Activated CD8-positive, alpha-beta memory T cell treated with anti-CD3 and anti-CD28 coated beads, Interleukin-2, amount 50 U/mL, for 1 hour (primary cell): ENCODE results near the gene RSAD2.
"Not testable (repeated sequence)": the region's sequence is repeated elsewhere in the genome, so short reads cannot be mapped to it uniquely, and the experiment has no call there.

Source experiments
- DNase-seq: peaks from one replicate; pipeline ENCODE4 v3.0.0-alpha.2; 2020; ENCODE audit errors: extremely low read depth

The RSAD2 gene, protein sequence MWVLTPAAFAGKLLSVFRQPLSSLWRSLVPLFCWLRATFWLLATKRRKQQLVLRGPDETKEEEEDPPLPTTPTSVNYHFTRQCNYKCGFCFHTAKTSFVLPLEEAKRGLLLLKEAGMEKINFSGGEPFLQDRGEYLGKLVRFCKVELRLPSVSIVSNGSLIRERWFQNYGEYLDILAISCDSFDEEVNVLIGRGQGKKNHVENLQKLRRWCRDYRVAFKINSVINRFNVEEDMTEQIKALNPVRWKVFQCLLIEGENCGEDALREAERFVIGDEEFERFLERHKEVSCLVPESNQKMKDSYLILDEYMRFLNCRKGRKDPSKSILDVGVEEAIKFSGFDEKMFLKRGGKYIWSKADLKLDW

DNA sequence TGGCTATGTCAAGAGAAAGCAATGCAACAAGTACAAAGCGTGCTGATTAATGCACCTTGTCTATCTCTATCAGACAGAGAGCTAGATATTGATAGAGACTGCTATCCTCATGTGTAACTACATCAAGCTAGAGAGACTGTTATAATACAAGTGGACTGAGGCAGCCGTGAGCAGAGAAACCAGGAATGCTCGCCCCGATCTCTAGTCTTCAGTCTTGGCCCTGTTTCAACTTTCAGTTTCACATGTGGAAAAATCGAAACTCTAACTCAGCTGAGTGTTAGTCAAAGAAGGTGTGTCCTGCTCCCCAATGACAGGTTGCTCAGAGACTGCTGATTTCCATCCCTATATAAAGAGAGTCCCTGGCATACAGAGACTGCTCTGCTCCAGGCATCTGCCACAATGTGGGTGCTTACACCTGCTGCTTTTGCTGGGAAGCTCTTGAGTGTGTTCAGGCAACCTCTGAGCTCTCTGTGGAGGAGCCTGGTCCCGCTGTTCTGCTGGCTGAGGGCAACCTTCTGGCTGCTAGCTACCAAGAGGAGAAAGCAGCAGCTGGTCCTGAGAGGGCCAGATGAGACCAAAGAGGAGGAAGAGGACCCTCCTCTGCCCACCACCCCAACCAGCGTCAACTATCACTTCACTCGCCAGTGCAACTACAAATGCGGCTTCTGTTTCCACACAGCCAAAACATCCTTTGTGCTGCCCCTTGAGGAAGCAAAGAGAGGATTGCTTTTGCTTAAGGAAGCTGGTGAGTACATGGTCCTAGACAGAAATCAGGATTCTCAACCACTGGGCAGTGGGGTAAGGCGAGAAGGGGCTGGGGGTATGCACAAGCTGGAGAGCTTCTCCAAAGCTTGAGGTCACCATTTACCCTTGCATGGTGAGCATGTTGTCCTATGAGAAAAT, at the start of gene RSAD2:
RSAD2 (plus strand) TSS at position 376 of the 903 bp plus-strand sequence; CDS start at position 400, 24 bp downstream.
- DNase-seq: no peak

DNA sequence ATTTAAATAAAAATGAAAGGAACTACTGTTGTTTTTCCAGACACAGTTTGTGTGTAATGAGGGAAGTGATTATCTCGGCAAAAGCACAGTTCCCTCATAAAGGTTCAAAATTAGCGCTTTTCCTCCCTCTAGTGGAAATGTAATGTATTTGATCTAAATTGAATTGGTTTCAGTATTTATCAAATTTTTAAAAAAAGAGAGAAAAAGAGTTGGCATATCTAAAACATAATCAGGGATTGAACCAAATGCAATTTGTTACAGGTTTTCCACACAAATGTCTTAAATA, 49.3 kb upstream of the RSAD2 start:
- no peak for DNase-seq

DNA sequence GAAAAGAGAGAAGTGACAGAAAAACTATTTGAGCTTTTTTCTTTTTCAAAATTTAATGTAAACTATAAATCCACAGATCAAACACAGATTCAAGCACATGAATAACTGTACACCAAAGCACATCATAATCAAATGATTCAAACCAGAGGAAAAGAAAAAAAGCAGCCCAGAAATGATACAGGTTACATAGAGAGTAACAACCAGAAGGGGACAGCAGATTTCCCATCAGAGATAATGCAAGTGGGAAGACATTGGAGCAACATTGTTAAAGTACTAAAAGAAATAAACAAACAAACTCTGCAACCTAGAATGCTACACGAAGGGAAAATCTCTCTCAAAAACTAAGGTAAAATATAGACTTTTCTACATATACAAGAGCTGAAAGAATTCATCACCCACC, 46.3 kb upstream of the RSAD2 start:
- DNase-seq: no peak

DNA sequence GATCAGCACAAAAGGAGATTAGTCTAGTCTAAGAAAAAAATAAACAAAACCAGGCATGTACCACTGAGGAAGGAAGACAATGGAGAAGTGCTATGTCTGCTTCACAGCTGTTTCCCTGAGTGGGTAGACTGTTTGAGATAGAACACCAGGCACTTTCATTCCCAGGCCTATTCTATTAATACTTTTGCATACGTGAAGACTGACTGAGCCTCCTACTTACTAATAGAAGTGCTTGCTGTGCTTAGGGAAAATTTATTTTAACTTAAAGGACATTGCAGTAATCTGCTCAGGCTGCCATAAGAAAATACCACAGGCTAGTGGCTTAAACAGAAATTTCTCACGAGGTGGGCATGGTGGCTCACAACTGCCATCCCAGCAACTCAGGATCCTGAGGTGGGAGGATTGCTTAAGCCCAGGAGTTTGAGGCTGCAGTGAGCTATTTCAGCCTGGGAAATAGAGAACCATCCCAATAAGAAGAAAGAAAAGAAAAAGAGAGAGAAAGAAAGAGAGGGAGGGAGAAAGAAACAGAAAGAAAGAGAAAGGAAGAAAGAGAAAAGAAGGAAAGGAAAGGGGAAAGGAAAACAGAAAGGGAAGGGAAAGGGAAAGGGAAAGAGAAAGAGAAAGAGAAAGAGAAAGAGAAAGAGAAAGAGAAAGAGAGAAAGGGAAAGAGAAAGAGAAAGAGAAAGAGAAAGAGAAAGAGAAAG, 44.8 kb upstream of the RSAD2 start:
- no peak for DNase-seq

DNA sequence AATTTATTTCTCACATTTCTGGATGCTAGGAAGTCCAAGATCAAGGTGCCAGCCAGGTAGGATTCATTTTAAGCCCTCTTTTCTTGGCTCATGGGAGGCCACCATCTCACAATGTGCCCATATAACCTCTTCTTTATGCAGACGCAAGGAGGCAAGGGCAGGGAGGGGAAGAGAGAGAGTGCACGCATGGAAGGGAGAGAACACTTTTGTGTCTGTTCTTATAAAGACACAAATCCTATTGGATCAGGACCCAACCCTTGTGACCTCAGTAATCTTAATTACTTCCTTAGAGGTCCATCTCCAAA, 44.3 kb upstream of the RSAD2 start:
- DNase-seq: no peak

DNA sequence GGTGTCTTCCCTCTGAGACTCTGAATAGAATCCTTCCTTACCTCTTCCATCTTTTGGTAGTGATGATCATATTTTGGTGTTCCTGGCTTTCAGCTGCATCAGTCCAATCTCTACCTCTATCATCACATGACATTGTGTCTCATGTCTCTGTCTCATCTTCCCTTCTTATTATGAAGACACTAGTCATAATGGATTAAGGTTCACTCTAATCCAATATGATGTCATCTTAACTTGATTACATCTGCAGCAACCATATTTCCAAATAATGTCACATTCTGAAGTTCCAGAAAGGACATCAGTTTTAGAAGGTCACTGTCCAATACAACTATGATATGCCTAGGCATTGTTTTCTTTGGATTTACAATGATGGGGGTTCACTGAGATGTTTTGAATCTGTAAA, 43.4 kb upstream of the RSAD2 start:
- DNase-seq: no peak

DNA sequence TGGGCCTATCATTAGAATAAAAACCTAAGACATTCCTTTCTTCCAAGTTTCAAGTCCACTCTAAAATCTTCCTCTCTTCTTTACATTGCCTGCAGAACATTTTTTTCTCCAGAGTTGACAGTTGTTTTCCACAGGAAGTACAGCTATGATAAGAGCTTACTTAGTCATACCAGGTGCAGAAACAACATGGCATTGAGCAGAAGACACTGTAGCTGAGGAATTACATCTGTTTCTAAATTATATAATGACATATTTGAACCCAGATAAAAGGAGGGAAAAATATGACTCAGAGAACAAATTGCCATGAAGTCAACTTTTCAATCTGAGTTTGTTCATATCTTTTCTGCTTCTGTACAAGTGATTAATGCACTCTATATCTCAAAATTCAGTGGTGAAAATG, 42.1 kb upstream of the RSAD2 start:
- no peak for DNase-seq

DNA sequence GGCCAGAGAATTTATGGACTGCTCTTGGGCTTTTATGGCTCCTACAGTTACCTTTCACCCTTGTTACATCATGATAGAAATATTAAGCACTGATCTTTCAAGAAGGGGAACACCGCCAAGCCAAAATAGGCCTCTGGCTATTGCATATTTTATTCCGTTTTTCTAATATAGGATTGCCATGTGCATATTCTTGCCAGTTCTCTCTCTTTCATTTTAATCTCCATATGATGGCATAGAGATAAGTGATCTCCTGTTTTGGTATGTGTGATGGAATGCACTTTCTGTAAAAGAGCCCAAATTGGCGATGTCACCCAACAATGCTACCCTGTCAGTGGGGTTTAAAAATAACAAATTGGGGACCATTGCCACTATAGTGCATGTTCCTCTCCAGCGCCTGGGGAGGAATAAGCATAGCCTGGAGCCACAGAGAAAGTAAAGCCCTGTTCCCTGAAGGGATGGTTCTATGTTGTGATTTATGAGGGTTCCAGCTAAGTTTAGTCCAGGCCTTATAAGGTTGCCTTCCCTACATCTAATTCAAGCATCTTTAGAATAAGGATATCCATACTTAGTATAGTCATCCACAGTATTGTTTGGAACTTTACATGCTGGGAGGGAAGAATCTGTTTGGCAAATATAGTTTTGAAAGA, 38.8 kb upstream of the RSAD2 start:
- DNase-seq: no peak

DNA sequence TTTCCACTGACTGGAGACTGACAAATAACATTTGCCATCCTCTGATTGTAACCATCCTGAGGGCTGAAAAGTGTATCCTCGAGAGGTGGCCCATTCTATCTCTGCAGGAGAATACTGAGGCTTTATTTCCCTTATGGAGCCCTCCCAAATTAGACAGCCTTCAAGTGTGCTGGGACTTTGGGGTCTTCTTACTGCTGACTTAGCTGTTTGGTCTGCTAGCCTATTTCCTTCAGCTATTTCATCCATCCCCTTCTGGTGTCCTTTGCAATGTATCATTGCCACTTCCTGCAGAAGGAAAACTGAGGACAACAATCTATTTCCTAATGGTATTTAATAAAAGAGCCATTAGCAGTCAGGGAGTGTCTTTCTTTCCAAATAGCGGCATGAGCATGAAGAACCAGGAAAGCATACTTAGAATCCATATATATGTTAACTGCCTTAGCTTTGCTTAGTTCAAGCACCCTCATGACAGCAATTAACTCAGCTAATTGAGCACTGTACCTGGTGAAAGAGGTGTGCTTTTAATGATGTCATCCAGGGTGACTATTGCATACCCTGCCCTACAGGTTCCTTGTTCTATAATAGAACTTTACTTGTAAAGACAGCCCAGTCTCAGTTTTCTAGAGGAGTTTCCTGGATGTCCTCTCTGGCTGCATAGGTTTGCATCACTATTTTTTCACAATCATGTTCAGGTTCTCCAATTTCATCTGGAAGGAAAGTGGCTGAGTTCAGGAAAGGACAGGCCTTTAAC, 35.9 kb upstream of the RSAD2 start:
- no peak for DNase-seq

DNA sequence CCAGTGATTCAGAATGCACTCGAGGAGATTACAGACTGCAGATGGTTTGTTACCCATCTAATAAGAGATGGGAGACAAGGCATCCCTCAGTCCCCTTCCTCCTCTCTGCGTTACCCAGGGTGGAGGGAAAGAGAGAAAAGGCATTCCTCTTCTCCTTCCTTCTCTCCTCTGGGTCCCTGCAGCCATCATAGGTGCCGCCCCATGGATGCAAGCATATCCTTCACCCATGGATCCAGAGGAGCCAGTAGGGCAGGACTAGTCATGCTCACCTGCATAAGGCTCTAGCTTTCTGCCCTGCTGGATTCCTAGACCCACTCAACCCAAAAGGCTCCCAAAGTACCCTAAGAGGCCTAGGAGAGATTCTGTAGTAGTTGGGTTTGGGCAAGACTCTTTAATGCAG, 32.3 kb upstream of the RSAD2 start:
- DNase-seq: no peak

DNA sequence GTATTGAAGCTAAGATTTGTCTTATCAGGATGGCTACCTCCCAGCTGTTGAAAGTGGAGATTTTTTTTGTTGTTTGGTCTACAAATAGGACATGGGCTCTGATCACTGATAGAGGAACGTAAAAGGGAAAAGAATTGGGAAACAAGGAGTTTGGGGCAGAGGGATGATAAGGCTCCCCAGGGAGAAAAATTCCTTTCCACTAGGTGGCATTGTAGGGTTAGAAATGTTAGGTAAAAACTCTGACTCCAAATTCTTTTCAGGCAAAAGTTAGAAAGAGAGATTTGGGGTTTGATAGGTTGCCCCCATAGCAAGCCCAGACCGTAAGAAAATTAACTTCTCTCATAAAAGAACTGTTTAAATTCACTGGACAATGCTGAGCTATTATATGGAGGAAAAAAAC, 31.7 kb upstream of the RSAD2 start:
- DNase-seq: no peak

DNA sequence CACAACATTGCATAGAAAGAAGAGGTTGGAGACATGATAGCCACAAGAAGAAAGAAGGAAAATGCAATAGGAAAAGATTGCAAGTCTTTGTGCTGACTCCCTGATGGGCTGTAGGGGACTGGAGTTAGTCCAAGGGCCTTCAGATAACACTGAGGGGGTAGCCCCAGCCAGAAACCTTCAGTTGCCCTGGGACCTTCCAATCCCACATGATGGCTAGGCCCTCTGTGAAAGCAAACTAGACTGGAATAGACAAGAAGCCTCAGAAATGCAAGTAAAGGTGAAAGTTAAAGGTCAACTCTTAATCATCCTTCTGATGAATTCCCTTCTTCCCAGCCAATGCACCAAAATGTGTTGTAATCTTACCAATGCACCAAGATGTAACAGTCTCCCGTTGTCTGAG, 31.0 kb upstream of the RSAD2 start:
- no peak for DNase-seq

DNA sequence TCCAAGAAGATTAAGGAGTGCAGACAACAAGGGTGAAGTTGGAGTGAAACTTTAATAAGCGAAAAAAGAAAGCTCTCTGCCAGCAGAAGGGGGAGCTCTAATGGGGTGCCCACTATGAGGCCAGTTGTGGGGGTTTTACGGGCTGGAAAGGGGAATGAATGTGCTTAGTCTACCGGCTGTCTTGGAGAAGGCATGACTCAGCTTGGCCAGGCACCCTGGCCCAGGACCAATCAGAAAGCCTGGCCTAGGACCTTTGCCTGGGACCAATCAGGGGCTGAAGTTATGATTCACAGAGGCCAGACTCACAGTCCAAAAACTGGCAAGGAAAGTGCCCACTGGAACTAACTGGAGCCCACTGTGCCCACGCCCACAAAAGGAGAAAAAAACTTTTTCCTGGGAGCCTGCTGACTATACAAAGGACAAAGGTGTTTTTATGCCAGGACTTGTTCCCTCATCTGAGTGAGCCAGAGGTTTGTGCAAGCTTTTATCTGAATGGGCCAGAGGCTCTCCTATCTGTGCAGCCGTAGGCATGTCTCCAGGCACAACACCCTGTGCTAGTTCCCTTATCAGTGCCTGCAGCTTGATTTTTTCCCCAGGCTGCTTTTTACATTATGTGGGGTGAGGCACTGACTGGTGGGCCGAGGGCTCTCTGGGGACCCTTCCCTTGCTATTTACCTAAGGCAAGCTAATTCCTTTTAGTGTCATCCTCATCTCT, 30.5 kb upstream of the RSAD2 start:
- no peak for DNase-seq

DNA sequence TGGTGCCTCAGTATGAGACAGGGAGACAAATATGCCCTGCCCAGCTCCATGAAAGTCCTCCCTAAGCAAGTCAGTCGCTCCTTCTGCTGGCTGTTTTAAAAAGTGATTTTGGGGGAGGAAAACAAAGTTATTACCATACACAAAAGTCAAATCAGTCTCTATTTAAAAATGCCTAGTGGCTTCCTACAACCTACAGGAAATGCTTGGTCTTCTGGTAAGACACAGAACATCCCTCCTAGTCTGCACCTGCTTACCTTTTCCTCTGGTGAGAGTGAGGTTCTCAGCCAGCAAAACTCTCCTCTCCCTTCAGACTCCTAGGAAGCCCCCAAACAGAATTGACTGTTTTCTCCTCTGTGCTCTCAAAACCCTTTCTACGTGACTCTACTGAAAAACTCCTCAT, 25.4 kb upstream of the RSAD2 start:
- DNase-seq: no peak

DNA sequence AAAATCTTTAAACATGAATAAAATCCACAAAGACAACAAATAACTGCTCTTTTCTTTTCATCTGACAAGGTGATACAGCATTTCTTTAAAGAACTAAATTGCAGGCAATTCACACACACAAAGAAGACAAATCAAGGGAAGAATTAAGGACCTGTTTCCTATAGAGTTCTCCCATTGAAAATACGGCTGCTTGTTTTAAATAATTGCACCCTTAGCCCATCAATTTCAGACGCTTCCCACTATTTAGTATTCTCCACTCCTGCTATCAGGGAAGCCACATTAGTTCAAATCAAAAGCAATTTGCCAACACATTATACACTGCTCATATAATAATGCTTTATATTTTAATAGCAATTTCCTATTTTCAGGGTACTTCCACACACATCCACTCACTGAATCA, 23.2 kb upstream of the RSAD2 start:
- no peak for DNase-seq

DNA sequence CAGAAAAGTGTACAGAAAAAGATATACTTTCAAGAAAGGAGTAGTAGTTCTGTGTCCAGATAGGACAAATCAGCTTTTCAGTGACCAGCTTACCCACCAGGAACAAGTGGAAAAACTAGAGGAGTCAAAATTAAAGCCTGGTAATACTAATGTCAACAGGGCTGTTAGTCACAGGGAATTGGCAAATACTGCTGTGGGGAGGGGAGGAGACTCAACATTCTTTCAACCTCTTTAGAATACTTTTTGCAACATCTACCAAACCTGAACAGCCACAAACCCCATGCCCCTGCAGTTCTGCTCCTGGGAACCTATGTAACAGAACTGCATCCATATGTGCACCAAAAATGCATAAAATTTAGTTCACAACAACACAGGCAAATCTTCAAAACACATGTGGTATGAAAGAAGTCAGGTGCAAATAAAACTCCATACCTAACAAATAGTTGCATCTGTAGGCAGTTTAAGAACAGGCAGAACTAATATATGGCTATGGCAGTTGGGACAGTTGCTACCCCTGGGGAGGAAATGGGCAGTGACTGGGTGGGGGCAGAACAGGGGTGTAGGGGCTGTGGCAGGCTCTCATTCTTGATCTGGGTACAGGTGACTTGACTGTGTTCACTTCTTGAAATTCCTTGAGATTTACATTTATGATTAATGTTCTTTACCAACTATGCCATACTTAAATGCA, 21.6 kb upstream of the RSAD2 start:
- no peak for DNase-seq

DNA sequence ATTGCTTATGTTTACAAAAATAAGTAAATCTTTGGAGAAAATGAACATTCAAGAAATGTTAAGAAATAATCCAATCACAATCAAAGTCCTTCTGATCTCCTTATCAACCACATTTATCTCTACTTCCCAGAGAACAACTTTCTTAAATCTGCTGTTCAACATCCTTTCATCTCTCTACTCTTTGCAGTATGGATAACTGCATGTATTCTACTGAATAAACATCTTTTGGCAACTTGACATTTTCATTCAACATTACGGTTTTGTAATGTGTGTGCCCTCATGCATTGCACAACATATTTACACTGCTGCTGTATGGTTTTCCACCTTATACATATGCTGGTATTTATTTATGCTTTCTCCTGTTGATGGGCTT, 21.0 kb upstream of the RSAD2 start:
- no peak for DNase-seq

DNA sequence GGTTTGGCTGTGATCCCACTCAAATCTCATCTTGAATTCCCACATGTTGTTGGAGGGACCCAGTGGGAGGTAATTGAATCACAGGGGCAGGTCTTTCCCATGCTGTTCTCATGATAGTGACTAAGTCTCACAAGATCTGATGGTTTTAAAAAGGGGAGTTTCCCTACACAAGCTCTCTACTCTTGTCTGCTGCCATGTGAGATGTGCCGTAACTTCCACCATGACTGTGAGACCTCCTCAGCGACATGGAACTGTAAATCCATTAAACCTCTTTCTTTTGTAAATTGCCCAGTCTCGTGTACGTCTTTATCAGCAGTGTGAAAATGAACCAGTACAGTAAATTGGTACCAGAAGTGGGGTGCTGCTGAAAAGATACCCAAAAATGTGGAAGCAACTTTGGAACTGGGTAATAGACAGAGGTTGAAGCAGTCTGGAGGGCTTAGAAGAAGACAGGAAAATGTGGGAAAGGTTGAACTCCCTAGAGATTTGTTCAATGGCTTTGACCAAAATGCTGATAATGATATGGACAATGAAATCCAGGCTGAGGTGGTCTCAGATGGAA, 19.0 kb upstream of the RSAD2 start:
- not testable (repeated sequence) for DNase-seq

DNA sequence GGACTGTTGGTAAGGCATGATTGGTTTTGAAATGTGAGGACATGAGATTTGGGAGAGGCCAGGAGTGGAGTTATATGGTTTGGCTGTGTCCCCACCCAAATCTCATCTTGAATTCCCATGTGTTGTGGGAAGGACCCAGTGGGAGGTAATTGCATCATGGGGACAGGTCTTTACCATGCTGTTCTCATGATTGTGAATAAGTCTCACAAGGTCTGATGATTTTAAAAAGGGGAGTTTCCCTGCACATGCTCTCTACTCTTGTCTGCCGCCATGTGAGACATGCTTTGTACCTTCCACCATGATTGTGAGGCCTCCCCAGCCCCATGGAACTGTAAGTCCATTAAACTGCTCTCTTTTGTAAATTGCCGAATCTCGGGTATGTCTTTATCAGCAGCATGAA, 17.3 kb upstream of the RSAD2 start:
- DNase-seq: no peak

DNA sequence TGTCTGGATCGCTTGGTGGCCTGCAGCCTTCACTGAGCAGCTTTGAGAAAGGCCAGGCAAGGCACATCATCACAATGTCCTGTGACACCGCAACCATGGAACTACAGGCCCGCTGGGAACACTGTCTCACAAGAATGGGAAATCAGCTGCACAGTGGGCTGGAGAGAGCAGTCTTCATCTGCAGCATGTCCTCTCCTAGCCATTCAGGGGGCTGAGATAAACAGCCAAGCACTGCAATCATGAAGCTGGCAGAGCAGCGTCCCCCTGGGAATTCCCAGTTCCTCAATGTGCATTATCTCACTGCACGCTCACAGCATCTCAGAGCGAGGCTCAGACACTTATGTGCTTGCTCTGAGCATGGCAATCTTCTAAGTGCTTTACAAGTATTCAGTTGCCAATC, 13.8 kb upstream of the RSAD2 start:
- no peak for DNase-seq
